ENCODE data around the gene LSS. TPM values are rescaled to one million over a fixed set of nuclear protein-coding genes. Genes with fewer than 3 reads are reported as not detected.

LSS gene
- total RNA-seq (2012; rRNA removed) (35.3 and 43.4 TPM in 2 replicates), polyA plus RNA-seq (2012; rRNA removed) (58.1 and 62.8 TPM in 2 replicates), Bru-seq, nascent RNA (percentile 65 among the genes with signal in this experiment), BruChase-seq, experiment 1, labeled RNA remaining after a 6-hour chase (percentile 81 among the genes with signal in this experiment), BruChase-seq, experiment 2, labeled RNA remaining after a 2-hour chase (percentile 93 among the genes with signal in this experiment)
- 44.1 and 60.0 TPM in 2 replicates for polyA plus RNA-seq (2012; cell fraction: cytosol; rRNA removed)
- 141 and 276 TPM in 2 replicates for polyA plus RNA-seq (2012; cell fraction: nucleus; rRNA removed; ENCODE audit: low replicate concordance)
- long read RNA-seq, full-length matches to known transcripts, result 28 of 101 reads
- long read RNA-seq, partial matches to known transcripts, result 57 of 101 reads
- long read RNA-seq, other reads (novel, unspliced or antisense), result 16 of 101 reads

GRCh38 chr21:46228345-46229051 lies at the start of gene LSS:
LSS (minus strand) TSS chr21:46228774; CDS start chr21:46228745, 29 bp downstream.
- H2BK5ac ChIP-seq (ENCODE audit: low read depth, low read length, poor library complexity, severe bottlenecking), result peak within 1 kb of the TSS; percentile 51
- H3K4me3 ChIP-seq (ENCODE audit: insufficient read depth, low read depth, low read length), result peak within 1 kb of the TSS; percentile 98
- H3K56ac ChIP-seq (ENCODE audit: extremely low read depth, insufficient read depth, low read length), result no peak within 1 kb of the TSS; the same call in 1 of the 2 replicates
- peaks cover 11% of the 10 kb centered on the region for H3K36me3 ChIP-seq (ENCODE audit: control insufficient read depth, insufficient read depth, low read length)
- no TSS peak for BruUV-seq (replicated peaks)
- intact Hi-C loops (cut with micrococcal nuclease), result loop anchor here (1.0 kb wide), 1 partner anchor 85 kb away; no protein-coding TSS in a partner anchor
- in situ Hi-C loops (cut with MboI; ENCODE audit: low sequenced_read_pairs), result no loop called here
- POLR2A ChIA-PET (ENCODE audit: unreplicated experiment), result no interaction called here
- ATAC-seq (ENCODE audit: low read depth) (peak; percentile 96), DNase-seq (peak; percentile 97)
- peak within 1 kb of the TSS; percentile 61 for H3K18ac ChIP-seq (ENCODE audit: low read depth, low read length)
- H3K14ac ChIP-seq (replicated peaks; ENCODE audit: low read depth, low read length), result peak within 1 kb of the TSS; percentile 71
- H2AFZ ChIP-seq (replicated peaks; ENCODE audit: low read length, poor library complexity), result peak within 1 kb of the TSS; percentile 95
- peak within 1 kb of the TSS; percentile 67 for H3K23ac ChIP-seq (ENCODE audit: low read depth, low read length)
- H4K20me1 ChIP-seq (ENCODE audit: insufficient read depth, low read length), result peaks cover 19% of the 10 kb centered on the region; the same call in 1 of the 2 replicates
- WGBS, 2 experiments (ENCODE audit: extremely low coverage in 2 of 2, insufficient read length in 1 of 2), result 0% methylated on average over 25 of the region's 77 CpGs; no CpG with 5 or more reads in 1 of the 2 experiments
- H3K9ac ChIP-seq (ENCODE audit: low read depth, low read length), result peak within 1 kb of the TSS; percentile 87
- CTCF ChIA-PET, result interaction anchor here (0.5 to 1.1 kb wide), 2 partner anchors 25 to 582 kb away, joined by 3 to 4 read pairs; no protein-coding TSS in a partner anchor
- H3K9me1 ChIP-seq (ENCODE audit: insufficient read depth, low read length), result peaks cover 13% of the 10 kb centered on the region
- H2AK5ac ChIP-seq (ENCODE audit: low read depth, low read length), result peak within 1 kb of the TSS; percentile 70; the same call in 1 of the 2 replicates
- H2BK20ac ChIP-seq (ENCODE audit: low read depth, low read length), result no peak within 1 kb of the TSS
- peaks cover 9 to 50% of the 10 kb centered on the region in 2 experiments; a peak in 3 of 4 replicates for H3K79me1 ChIP-seq (ENCODE audit: low read depth in 1 of 2, low read length in 2 of 2)
- H3K27ac ChIP-seq (ENCODE audit: insufficient read depth, low read length), result peak within 1 kb of the TSS; percentile 80
- H2AK9ac ChIP-seq (replicated peaks; ENCODE audit: low read depth, low read length, poor library complexity), result peak within 1 kb of the TSS; percentile 93
- H2BK15ac ChIP-seq (ENCODE audit: low read depth, low read length), result no peak within 1 kb of the TSS
- H3K4me2 ChIP-seq (ENCODE audit: low read depth, low read length), result peak within 1 kb of the TSS; percentile 97
- dilution Hi-C loops (cut with HindIII; ENCODE audit: low sequenced_read_pairs, unreplicated experiment), result no loop called here
- 0 out of 2 replicates have a peak within 1 kb of the TSS, but pooled peaks have one; percentile 8 for H2BK120ac ChIP-seq (ENCODE audit: low read depth, low read length)
- no peaks in the 10 kb centered on the region for H3K27me3 ChIP-seq (ENCODE audit: control insufficient read depth, insufficient read depth, low read length)
- H4K8ac ChIP-seq (ENCODE audit: low read depth in 2 of 2, low read length in 2 of 2), result peak within 1 kb of the TSS; percentile 79 to 81; a peak in 2 of 4 replicates
- TF ChIP-seq CTCF (conservative IDR thresholded peaks at IDR 0.05; ENCODE audit: low read depth, low read length), result no peak
- peak; percentile 68 for TF ChIP-seq POLR2A (IDR thresholded peaks at IDR 0.05; ENCODE audit: low read depth, low read length)
- TF ChIP-seq NFE2L2 (IDR thresholded peaks at IDR 0.05; ENCODE audit: low read depth, low read length), result no peak
- TF ChIP-seq MXI1 (IDR thresholded peaks at IDR 0.05; ENCODE audit: borderline replicate concordance, low read depth, low read length), result peak; percentile 45
- peak; percentile 95 for TF ChIP-seq BHLHE40 (IDR thresholded peaks at IDR 0.05; ENCODE audit: low read depth, low read length)
- no peak; the same call in 1 of the 2 replicates for TF ChIP-seq CHD1 (IDR thresholded peaks at IDR 0.05; ENCODE audit: low read depth, low read length)
- TF ChIP-seq FOS (IDR thresholded peaks at IDR 0.05; ENCODE audit: low read depth, low read length), result no peak
- peak; percentile 92; the same call in 1 of the 2 replicates for TF ChIP-seq MAZ (IDR thresholded peaks at IDR 0.05; ENCODE audit: borderline replicate concordance, low read depth, low read length)
- TF ChIP-seq USF2 (IDR thresholded peaks at IDR 0.05; ENCODE audit: low read depth, low read length), result peak; percentile 69
- H3K4ac ChIP-seq (ENCODE audit: low read depth, low read length), result peak within 1 kb of the TSS; percentile 89
- peak within 1 kb of the TSS; percentile 31; the same call in 1 of the 2 replicates for H4K91ac ChIP-seq (ENCODE audit: insufficient read depth, low read depth, low read length)
- H4K5ac ChIP-seq (ENCODE audit: low read depth, low read length), result peak within 1 kb of the TSS; percentile 51; the same call in 1 of the 2 replicates
- H3K9me3 ChIP-seq (ENCODE audit: control insufficient read depth, insufficient read depth, low read length), result no peaks in the 10 kb centered on the region
- H3K4me1 ChIP-seq (ENCODE audit: control insufficient read depth, insufficient read depth, low read length), result peaks cover 13% of the 10 kb centered on the region
